GM19455 (cell line): ENCODE data around the gene GNG11.
"Not testable (repeated sequence)": the region's sequence is repeated elsewhere in the genome, so short reads cannot be mapped to it uniquely, and the experiment has no call there.

Experiments
- ATAC-seq: cut with Tn5 transposase; IDR thresholded peaks from one replicate; pipeline ENCODE4 v1.9.1; 2021; ENCODE audit not compliant: unreplicated experiment

GNG11 gene

GRCh38 chr7:93911242-93911641 lies 10.3 kb upstream of the GNG11 start:
- ATAC-seq = not testable (repeated sequence)

- ATAC-seq = not testable (repeated sequence)
Observed at GRCh38 chr7:93911661-93912060, 9.9 kb upstream of the GNG11 start.

- no peak for ATAC-seq
Observed at GRCh38 chr7:93913197-93913596, 8.3 kb upstream of the GNG11 start.

- ATAC-seq = no peak
Observed at GRCh38 chr7:93914581-93915066, 6.9 kb upstream of the GNG11 start.

- not testable (repeated sequence) for ATAC-seq
Observed at GRCh38 chr7:93915206-93915842, 6.2 kb upstream of the GNG11 start.

GRCh38 chr7:93915888-93916287 lies 5.6 kb upstream of the GNG11 start:
- ATAC-seq = not testable (repeated sequence)

- not testable (repeated sequence) for ATAC-seq
Observed at GRCh38 chr7:93916315-93916714, 5.2 kb upstream of the GNG11 start.

- no peak for ATAC-seq
Observed at GRCh38 chr7:93920496-93921182, 896 bp upstream of the GNG11 start.

GRCh38 chr7:93921186-93921585 lies 349 bp upstream of the GNG11 start:
- ATAC-seq = no peak

GRCh38 chr7:93923296-93923695 lies 1.8 kb downstream of the GNG11 start:
- no peak for ATAC-seq

GRCh38 chr7:93923942-93924341 lies 2.4 kb downstream of the GNG11 start:
- no peak for ATAC-seq

- no peak for ATAC-seq
Observed at GRCh38 chr7:93926800-93927199, 5.3 kb downstream of the GNG11 start.

- ATAC-seq = no peak
Observed at GRCh38 chr7:93927585-93927984, 6.0 kb downstream of the GNG11 start.

- ATAC-seq = no peak
Observed at GRCh38 chr7:93931655-93932054, 10.1 kb downstream of the GNG11 start.

- no peak for ATAC-seq
Observed at GRCh38 chr7:93933156-93933555, 11.6 kb downstream of the GNG11 start.

GRCh38 chr7:93935102-93935501 lies 13.6 kb downstream of the GNG11 start:
- no peak for ATAC-seq

GRCh38 chr7:93937818-93938217 lies 16.3 kb downstream of the GNG11 start:
- ATAC-seq = no peak

GRCh38 chr7:93938293-93938692 lies 16.8 kb downstream of the GNG11 start:
- ATAC-seq = no peak

GRCh38 chr7:93941945-93942344 lies 20.4 kb downstream of the GNG11 start:
- no peak for ATAC-seq

GRCh38 chr7:93943816-93944540 lies 22.4 kb downstream of the GNG11 start:
- no peak for ATAC-seq

GRCh38 chr7:93944673-93945072 lies 23.1 kb downstream of the GNG11 start:
- no peak for ATAC-seq

GRCh38 chr7:93945083-93945482 lies 23.5 kb downstream of the GNG11 start:
- ATAC-seq = no peak
